DOHH2 (cell line): ENCODE results near the gene SPTSSA.
"Not testable (repeated sequence)": the region's sequence is repeated elsewhere in the genome, so short reads cannot be mapped to it uniquely, and the experiment has no call there.

Source experiments
- EZH2phosphoT487 ChIP-seq: fragments of 200-600 bp; sonication (generic); IDR thresholded peaks from 2 replicates; pipeline ENCODE4 v1.6.1; 2017; ENCODE audit warnings: borderline replicate concordance, mild to moderate bottlenecking, antibody characterized with exemption, low read length, moderate library complexity, mixed read lengths
- TF ChIP-seq, protein P1 (sequence below): fragments of 200-600 bp; sonication (generic); IDR thresholded peaks from one replicate; pipeline ENCODE4 v1.5.1; 2014; ENCODE audit warnings: antibody characterized with exemption, mild to moderate bottlenecking, low read depth, low read length; ENCODE audit not compliant: poor library complexity, severe bottlenecking

GRCh38 chr14:34428102-34428466 is 34.0 kb downstream of the SPTSSA start:
- TF ChIP-seq, protein P1, sequence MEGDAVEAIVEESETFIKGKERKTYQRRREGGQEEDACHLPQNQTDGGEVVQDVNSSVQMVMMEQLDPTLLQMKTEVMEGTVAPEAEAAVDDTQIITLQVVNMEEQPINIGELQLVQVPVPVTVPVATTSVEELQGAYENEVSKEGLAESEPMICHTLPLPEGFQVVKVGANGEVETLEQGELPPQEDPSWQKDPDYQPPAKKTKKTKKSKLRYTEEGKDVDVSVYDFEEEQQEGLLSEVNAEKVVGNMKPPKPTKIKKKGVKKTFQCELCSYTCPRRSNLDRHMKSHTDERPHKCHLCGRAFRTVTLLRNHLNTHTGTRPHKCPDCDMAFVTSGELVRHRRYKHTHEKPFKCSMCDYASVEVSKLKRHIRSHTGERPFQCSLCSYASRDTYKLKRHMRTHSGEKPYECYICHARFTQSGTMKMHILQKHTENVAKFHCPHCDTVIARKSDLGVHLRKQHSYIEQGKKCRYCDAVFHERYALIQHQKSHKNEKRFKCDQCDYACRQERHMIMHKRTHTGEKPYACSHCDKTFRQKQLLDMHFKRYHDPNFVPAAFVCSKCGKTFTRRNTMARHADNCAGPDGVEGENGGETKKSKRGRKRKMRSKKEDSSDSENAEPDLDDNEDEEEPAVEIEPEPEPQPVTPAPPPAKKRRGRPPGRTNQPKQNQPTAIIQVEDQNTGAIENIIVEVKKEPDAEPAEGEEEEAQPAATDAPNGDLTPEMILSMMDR = not testable (repeated sequence)
- TF ChIP-seq EZH2phosphoT487 = not testable (repeated sequence)
